Calu3 (cell line): ENCODE results near the gene HEBP2. TPM values are rescaled to one million over a fixed set of nuclear protein-coding genes. Genes with fewer than 3 reads are reported as not detected.

ENCODE experiments used
- BruUV-seq: library from RNA; stranded (reverse); fragments of 400-500 nt; replicated peaks from 2 replicates; lab custom pipeline; 2021; lab: Mats Ljungman, UMichigan
- CTCF ChIA-PET: fragments of 300-600 bp; sonication (Branson Sonifier 250); formaldehyde crosslinking; loops from one replicate; lab custom pipeline; 2022; ENCODE audit warnings: antibody characterized with exemption; lab: Charles Lee
- DNase-seq: peaks from one replicate; pipeline ENCODE4 v3.0.0; 2022
- H3K27ac Mint-ChIP-seq: one replicate; pipeline ENCODE4 v1.8.0; 2022; ENCODE audit warnings: mixed read lengths; ENCODE audit not compliant: unreplicated experiment
- H3K27me3 Mint-ChIP-seq: one replicate; pipeline ENCODE4 v1.8.0; 2022; ENCODE audit warnings: mixed read lengths; ENCODE audit not compliant: unreplicated experiment
- H3K36me3 Mint-ChIP-seq: one replicate; pipeline ENCODE4 v1.8.0; 2022; ENCODE audit warnings: mild to moderate bottlenecking, moderate library complexity, mixed read lengths; ENCODE audit not compliant: insufficient read depth, unreplicated experiment
- H3K4me1 Mint-ChIP-seq: one replicate; pipeline ENCODE4 v1.8.0; 2022; ENCODE audit warnings: mild to moderate bottlenecking, low read depth, mixed read lengths; ENCODE audit not compliant: unreplicated experiment
- H3K4me3 Mint-ChIP-seq: one replicate; pipeline ENCODE4 v1.8.0; 2022; ENCODE audit warnings: mild to moderate bottlenecking, low read depth, moderate library complexity, mixed read lengths; ENCODE audit not compliant: unreplicated experiment
- H3K9me3 Mint-ChIP-seq: one replicate; pipeline ENCODE4 v1.8.0; 2022; ENCODE audit warnings: low read depth, mixed read lengths; ENCODE audit not compliant: unreplicated experiment
- CTCF ChIP-seq: fragments of 200-600 bp; IDR thresholded peaks from one replicate; pipeline ENCODE4 v1.8.0; 2022; ENCODE audit warnings: antibody characterized with exemption; ENCODE audit not compliant: unreplicated experiment
- intact Hi-C: fragments of 100-400 bp; cut with micrococcal nuclease; formaldehyde crosslinking; loops from one replicate; pipeline ENCODE4 v1.10.0; 2022; ENCODE audit not compliant: unreplicated experiment
- total RNA-seq: library from RNA; stranded (reverse); gene quantifications from 2 replicates; pipeline ENCODE4 v1.2.3, GENCODE V29; 2022

HEBP2 gene
- total RNA-seq, 1 experiment from 2014 or later, result 33.4 TPM

GRCh38 chr6:138371452-138371711 lies 32.6 kb upstream of the HEBP2 start:
- no TSS peak for BruUV-seq
- no peak for TF ChIP-seq CTCF

GRCh38 chr6:138371720-138372119 lies 32.3 kb upstream of the HEBP2 start:
- H3K9me3 Mint-ChIP-seq, result peaks cover 2% of the 10 kb centered on the region
- H3K27ac Mint-ChIP-seq, result peak overlapping the region; percentile 77
- DNase-seq, result peak; percentile 33
- BruUV-seq, result no TSS peak
- no peak for TF ChIP-seq CTCF
- no peaks in the 10 kb centered on the region for H3K27me3 Mint-ChIP-seq
- H3K4me1 Mint-ChIP-seq, result peaks cover 30% of the 10 kb centered on the region
- intact Hi-C loops, result no loop called here
- no peaks in the 10 kb centered on the region for H3K36me3 Mint-ChIP-seq
- H3K4me3 Mint-ChIP-seq, result peak overlapping the region; percentile 44
- CTCF ChIA-PET, result interaction anchor here (0.6 to 1.5 kb wide), 2 partner anchors 21 to 32 kb away, joined by 3 to 5 read pairs; partner anchors contain the start of gene HEBP2

More at GRCh38 chr6:138371452-138371711, 32.6 kb upstream of the HEBP2 start:
- CTCF ChIA-PET, result interaction anchor here (0.6 kb wide), 1 partner anchor 20 kb away, joined by 3 read pairs; no protein-coding TSS in a partner anchor
- Mint-ChIP-seq H3K36me3 (no peaks in the 10 kb centered on the region), H3K27ac (peak overlapping the region; percentile 77), H3K4me1 (peaks cover 30% of the 10 kb centered on the region), H3K9me3 (peaks cover 2% of the 10 kb centered on the region), H3K27me3 (no peaks in the 10 kb centered on the region), H3K4me3 (peak overlapping the region; percentile 44)
- intact Hi-C loops, result no loop called here
- no peak for DNase-seq

- TF ChIP-seq CTCF, result no peak
- no peak for DNase-seq
- peaks cover 30% of the 10 kb centered on the region for H3K4me1 Mint-ChIP-seq
- BruUV-seq, result no TSS peak
- no peak overlapping the region for H3K4me3 Mint-ChIP-seq
- H3K36me3 Mint-ChIP-seq, result no peaks in the 10 kb centered on the region
- no peaks in the 10 kb centered on the region for H3K9me3 Mint-ChIP-seq
- peak overlapping the region; percentile 77 for H3K27ac Mint-ChIP-seq
- H3K27me3 Mint-ChIP-seq, result no peaks in the 10 kb centered on the region
- intact Hi-C loops, result no loop called here
- CTCF ChIA-PET, result interaction anchor here (1.5 kb wide), 1 partner anchor 31 kb away, joined by 5 read pairs; the partner anchor contains the start of gene HEBP2
Measured at GRCh38 chr6:138372711-138373463, 31.1 kb upstream of the HEBP2 start.

GRCh38 chr6:138374230-138374629 lies 29.8 kb upstream of the HEBP2 start:
- Mint-ChIP-seq H3K36me3 (no peaks in the 10 kb centered on the region), H3K27ac (no peak overlapping the region), H3K27me3 (no peaks in the 10 kb centered on the region), H3K9me3 (no peaks in the 10 kb centered on the region), H3K4me3 (no peak overlapping the region), H3K4me1 (peaks cover 30% of the 10 kb centered on the region)
- CTCF ChIA-PET, result interaction anchor here (0.6 kb wide), 1 partner anchor 863 kb away, joined by 4 read pairs; no protein-coding TSS in a partner anchor
- TF ChIP-seq CTCF, result no peak
- BruUV-seq, result no TSS peak
- DNase-seq, result no peak
- intact Hi-C loops, result no loop called here
